Endodermal cell (in vitro differentiated cells): ENCODE measurements around the gene SLC48A1. TPM values are rescaled to one million over a fixed set of nuclear protein-coding genes. Genes with fewer than 3 reads are reported as not detected.

Experiments
- DNase-seq: peaks from one replicate; pipeline ENCODE4 v3.0.0-alpha.2; 2017
- H3K27ac ChIP-seq: 2 replicates; pipeline ENCODE4 v1.5.1; 2013; ENCODE audit warnings: mild to moderate bottlenecking, low read depth, low read length, moderate library complexity
- H3K27me3 ChIP-seq: 2 replicates; pipeline ENCODE4 v1.6.1; 2013; ENCODE audit warnings: mild to moderate bottlenecking, low read length, moderate library complexity; ENCODE audit not compliant: insufficient read depth, control insufficient read depth, poor library complexity, severe bottlenecking
- H3K36me3 ChIP-seq: 2 replicates; pipeline ENCODE4 v1.7.0; 2013; ENCODE audit warnings: mild to moderate bottlenecking, low read length, moderate library complexity; ENCODE audit not compliant: control insufficient read depth, insufficient read depth
- H3K4me1 ChIP-seq: one replicate; pipeline ENCODE4 v1.7.0; 2013; ENCODE audit warnings: low read length; ENCODE audit not compliant: control insufficient read depth, insufficient read depth
- H3K4me3 ChIP-seq: 2 replicates; pipeline ENCODE4 v1.5.1; 2013; ENCODE audit warnings: mild to moderate bottlenecking, low read length, moderate library complexity
- H3K9ac ChIP-seq: 2 replicates; pipeline ENCODE4 v1.6.1; 2013; ENCODE audit warnings: mild to moderate bottlenecking, low read length, moderate library complexity; ENCODE audit not compliant: poor library complexity, severe bottlenecking; ENCODE audit errors: extremely low read depth
- H3K9me3 ChIP-seq: 2 replicates; pipeline ENCODE4 v1.6.1; 2013; ENCODE audit warnings: mild to moderate bottlenecking, low read length, moderate library complexity; ENCODE audit not compliant: control insufficient read depth
- H3K27ac Mint-ChIP-seq: 2 replicates; pipeline ENCODE4 v1.8.0; 2020; ENCODE audit warnings: mixed read lengths
- H3K27me3 Mint-ChIP-seq: 2 replicates; pipeline ENCODE4 v1.8.0; 2021; ENCODE audit warnings: mild to moderate bottlenecking, mixed read lengths; ENCODE audit not compliant: insufficient read depth
- H3K36me3 Mint-ChIP-seq: 2 replicates; pipeline ENCODE4 v1.8.0; 2020; ENCODE audit warnings: low read depth, mixed read lengths
- H3K4me1 Mint-ChIP-seq: 2 replicates; pipeline ENCODE4 v1.8.0; 2020; ENCODE audit warnings: mixed read lengths
- H3K4me3 Mint-ChIP-seq: 2 replicates; pipeline ENCODE4 v1.8.0; 2020; ENCODE audit warnings: mild to moderate bottlenecking, moderate library complexity, mixed read lengths
- H3K9me3 Mint-ChIP-seq: 2 replicates; pipeline ENCODE4 v1.8.0; 2020; ENCODE audit warnings: mild to moderate bottlenecking, mixed read lengths
- WGBS, 2 experiments: methylation state at CpG; one replicate each; pipeline versions ENCODE4 v1.1.5 to v1.1.7; 2013; ENCODE audit warnings: missing lambda C conversion rate in 2 of 2, mixed read lengths in 1 of 2; ENCODE audit not compliant: insufficient coverage in 1 of 2, insufficient read length in 1 of 2; 5-methylcytosine and 5-hydroxymethylcytosine counted together
- total RNA-seq, 2 donors: library from RNA; stranded (reverse); fragmentation: NEBNext Ultra II Directional in 1 of 2; extraction: Animal tissue kit (Norgen Biotek cat#: 25700) in 1 of 2; gene quantifications; 2 replicates in 1 of 2; 3 replicates in 1 of 2; pipeline ENCODE4 v1.2.1, GENCODE V29; 2021
- TF ChIP-seq, protein P1 (sequence below): fragments of 200-600 bp; sonication (generic); conservative IDR thresholded peaks from 2 replicates; pipeline ENCODE4 v1.5.0; 2021; ENCODE audit warnings: antibody characterized with exemption, mild to moderate bottlenecking

Gene SLC48A1
- total RNA-seq, 2 donors from 2014 or later, result 21.3 to 30.4 TPM

GRCh38 chr12:47789712-47790489 is 16.9 kb downstream of the SLC48A1 start:
- H3K4me1 ChIP-seq, result no peaks in the 10 kb centered on the region
- H3K36me3 Mint-ChIP-seq, result peaks cover 83% of the 10 kb centered on the region
- no peak overlapping the region for H3K9ac ChIP-seq
- H3K9me3 ChIP-seq, result no peaks in the 10 kb centered on the region
- H3K27me3 ChIP-seq, result no peaks in the 10 kb centered on the region
- 91 to 93% methylated on average over 11 to 22 of the region's 22 CpGs for WGBS, 2 experiments
- H3K36me3 ChIP-seq, result peaks cover 89% of the 10 kb centered on the region
- no peaks in the 10 kb centered on the region for H3K9me3 Mint-ChIP-seq
- H3K27me3 Mint-ChIP-seq, result no peaks in the 10 kb centered on the region
- no peak for DNase-seq
- H3K4me3 Mint-ChIP-seq, result no peak overlapping the region
- no peak overlapping the region for H3K27ac Mint-ChIP-seq
- no peak overlapping the region for H3K4me3 ChIP-seq
- H3K4me1 Mint-ChIP-seq, result no peaks in the 10 kb centered on the region
- no peak overlapping the region for H3K27ac ChIP-seq
- TF ChIP-seq, protein P1, sequence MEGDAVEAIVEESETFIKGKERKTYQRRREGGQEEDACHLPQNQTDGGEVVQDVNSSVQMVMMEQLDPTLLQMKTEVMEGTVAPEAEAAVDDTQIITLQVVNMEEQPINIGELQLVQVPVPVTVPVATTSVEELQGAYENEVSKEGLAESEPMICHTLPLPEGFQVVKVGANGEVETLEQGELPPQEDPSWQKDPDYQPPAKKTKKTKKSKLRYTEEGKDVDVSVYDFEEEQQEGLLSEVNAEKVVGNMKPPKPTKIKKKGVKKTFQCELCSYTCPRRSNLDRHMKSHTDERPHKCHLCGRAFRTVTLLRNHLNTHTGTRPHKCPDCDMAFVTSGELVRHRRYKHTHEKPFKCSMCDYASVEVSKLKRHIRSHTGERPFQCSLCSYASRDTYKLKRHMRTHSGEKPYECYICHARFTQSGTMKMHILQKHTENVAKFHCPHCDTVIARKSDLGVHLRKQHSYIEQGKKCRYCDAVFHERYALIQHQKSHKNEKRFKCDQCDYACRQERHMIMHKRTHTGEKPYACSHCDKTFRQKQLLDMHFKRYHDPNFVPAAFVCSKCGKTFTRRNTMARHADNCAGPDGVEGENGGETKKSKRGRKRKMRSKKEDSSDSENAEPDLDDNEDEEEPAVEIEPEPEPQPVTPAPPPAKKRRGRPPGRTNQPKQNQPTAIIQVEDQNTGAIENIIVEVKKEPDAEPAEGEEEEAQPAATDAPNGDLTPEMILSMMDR, result no peak

DNA sequence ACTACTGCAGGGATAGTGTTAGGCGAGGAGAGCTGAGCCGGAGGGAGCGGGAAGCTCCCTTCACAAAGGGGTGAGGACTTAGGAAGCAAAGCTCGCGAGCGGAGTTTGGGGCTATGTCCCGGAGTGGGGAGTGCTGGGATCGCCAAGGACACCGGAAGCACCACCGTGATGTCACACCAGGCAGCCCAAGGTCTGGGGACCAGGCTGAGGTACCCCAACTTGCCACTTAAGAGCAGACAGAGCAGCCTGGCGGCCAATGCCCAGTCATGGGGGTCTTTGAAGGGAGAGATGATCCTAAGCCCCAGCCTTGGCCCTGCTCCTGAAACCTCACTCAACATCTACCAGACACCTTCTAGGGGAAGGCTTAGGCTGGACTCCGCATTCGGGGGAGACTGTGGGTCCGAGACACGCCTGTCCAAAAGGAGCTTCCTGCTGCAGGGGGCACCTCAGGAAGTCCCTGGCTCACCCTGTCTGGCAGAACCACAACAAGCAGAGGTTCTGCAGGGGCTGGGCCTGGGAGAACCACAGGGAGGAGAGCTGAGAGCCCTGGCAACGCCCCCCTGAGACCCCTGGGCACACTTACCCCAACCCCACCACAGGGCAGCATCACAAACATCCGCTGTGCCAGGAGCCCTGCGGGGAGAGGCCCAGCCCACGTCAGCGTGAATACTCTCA is 17.8 kb downstream of the SLC48A1 start:
- Histone ChIP-seq H3K27me3 (no peaks in the 10 kb centered on the region), H3K27ac (no peak overlapping the region), H3K36me3 (peaks cover 86% of the 10 kb centered on the region), H3K4me1 (no peaks in the 10 kb centered on the region), H3K9ac (no peak overlapping the region), H3K9me3 (no peaks in the 10 kb centered on the region), H3K4me3 (no peak overlapping the region)
- Mint-ChIP-seq H3K27me3 (no peaks in the 10 kb centered on the region), H3K36me3 (peaks cover 83% of the 10 kb centered on the region), H3K9me3 (no peaks in the 10 kb centered on the region), H3K4me1 (no peaks in the 10 kb centered on the region), H3K4me3 (no peak overlapping the region), H3K27ac (no peak overlapping the region)
- 96 to 97% methylated on average over 16 to 19 of the region's 20 CpGs for WGBS, 2 experiments
- no peak for DNase-seq
- TF ChIP-seq, protein P1, result no peak

GRCh38 chr12:47791351-47791746 is 18.3 kb downstream of the SLC48A1 start:
- Histone ChIP-seq H3K27ac (no peak overlapping the region), H3K9me3 (no peaks in the 10 kb centered on the region), H3K4me1 (no peaks in the 10 kb centered on the region), H3K4me3 (no peak overlapping the region), H3K9ac (no peak overlapping the region), H3K27me3 (no peaks in the 10 kb centered on the region), H3K36me3 (peaks cover 80% of the 10 kb centered on the region)
- H3K27me3 Mint-ChIP-seq, result no peaks in the 10 kb centered on the region
- H3K9me3 Mint-ChIP-seq, result no peaks in the 10 kb centered on the region
- TF ChIP-seq, protein P1, result no peak
- no peak overlapping the region for H3K4me3 Mint-ChIP-seq
- peaks cover 78% of the 10 kb centered on the region for H3K36me3 Mint-ChIP-seq
- DNase-seq, result no peak
- WGBS, 2 experiments, result 91 to 94% methylated on average over 11 to 14 of the region's 14 CpGs
- no peaks in the 10 kb centered on the region for H3K4me1 Mint-ChIP-seq
- no peak overlapping the region for H3K27ac Mint-ChIP-seq
